H1 (cell line): ENCODE measurements around the gene ANAPC10. TPM values are rescaled to one million over a fixed set of nuclear protein-coding genes. Genes with fewer than 3 reads are reported as not detected.

Experiments used
- CTCF ChIA-PET: fragments of 300-600 bp; sonication (Branson Sonifier 250); formaldehyde crosslinking; loops from one replicate; lab custom pipeline; 2021; ENCODE audit not compliant: partially characterized antibody; lab: Charles Lee
- POLR2A ChIA-PET: fragments of 300-600 bp; sonication (Branson Sonifier 250); formaldehyde crosslinking; loops from one replicate; lab custom pipeline; 2021; ENCODE audit warnings: inconsistent platforms; ENCODE audit not compliant: partially characterized antibody; lab: Charles Lee
- DNase-seq, 2 experiments: peaks; one replicate each; pipeline versions ENCODE4 v3.0.0 to v3.0.0-alpha.2; 2010 to 2022; ENCODE audit warnings: low spot score in 2 of 2, low read depth in 1 of 2, mixed read lengths in 1 of 2
- FAIRE-seq: peaks from 2 replicates; lab custom pipeline; 2011; peaks lifted over from hg19 to GRCh38; lab: Jason Lieb, UNC
- H2AFZ ChIP-seq: 2 replicates; pipeline ENCODE4 v1.8.1; 2012; ENCODE audit warnings: low read length, inconsistent platforms
- H2AK5ac ChIP-seq: 2 replicates; pipeline ENCODE4 v1.6.1; 2013; ENCODE audit warnings: low read depth, low read length
- H2BK120ac ChIP-seq: replicated peaks from 2 replicates; pipeline ENCODE3; 2013; ENCODE audit warnings: low read depth, low read length, inconsistent platforms
- H2BK12ac ChIP-seq: 2 replicates; pipeline ENCODE4 v1.6.1; 2013; ENCODE audit warnings: low read depth, low read length
- H2BK15ac ChIP-seq: 2 replicates; pipeline ENCODE4 v1.6.1; 2013; ENCODE audit warnings: low read length
- H2BK20ac ChIP-seq: 2 replicates; pipeline ENCODE4 v1.6.1; 2013; ENCODE audit warnings: low read length
- H2BK5ac ChIP-seq: 2 replicates; pipeline ENCODE4 v1.6.1; 2013; ENCODE audit warnings: low read depth, low read length
- H3K14ac ChIP-seq: 2 replicates; pipeline ENCODE4 v1.6.1; 2013; ENCODE audit warnings: inconsistent platforms; ENCODE audit not compliant: insufficient read length
- H3K18ac ChIP-seq: 2 replicates; pipeline ENCODE4 v1.6.1; 2013; ENCODE audit warnings: low read length; ENCODE audit errors: extremely low read depth
- H3K23ac ChIP-seq: 2 replicates; pipeline ENCODE4 v1.6.1; 2013; ENCODE audit warnings: inconsistent platforms; ENCODE audit not compliant: insufficient read length
- H3K23me2 ChIP-seq: 2 replicates; pipeline ENCODE4 v1.6.1; 2013; ENCODE audit warnings: low read depth, low read length
- H3K27ac ChIP-seq: 2 replicates; pipeline ENCODE4 v1.6.1; 2011; ENCODE audit warnings: low read depth, low read length, inconsistent platforms
- H3K27me3 ChIP-seq, 4 experiments: replicated peaks in 1 of 4; 1 replicate in 1 of 4; 2 replicates in 3 of 4; pipeline versions ENCODE4 v1.6.1 to v1.8.1; 2011 to 2013; ENCODE audit warnings: low read length in 3 of 4, mild to moderate bottlenecking in 3 of 4, inconsistent platforms in 2 of 4, mixed read lengths in 2 of 4, moderate library complexity in 1 of 4; ENCODE audit not compliant: control insufficient read depth in 3 of 4, insufficient read depth in 3 of 4; ENCODE audit errors: extremely low read depth in 1 of 4
- H3K36me3 ChIP-seq, 4 experiments: 2 replicates each; pipeline versions ENCODE4 v1.6.1 to v1.8.1; 2011 to 2013; ENCODE audit warnings: mild to moderate bottlenecking in 4 of 4, low read length in 3 of 4, moderate library complexity in 2 of 4, control low read depth in 1 of 4, inconsistent platforms in 1 of 4; ENCODE audit not compliant: insufficient read depth in 4 of 4, control insufficient read depth in 2 of 4
- H3K4ac ChIP-seq: replicated peaks from 2 replicates; pipeline ENCODE3; 2013; ENCODE audit warnings: low read length, low read depth, mixed read lengths, inconsistent platforms; ENCODE audit not compliant: insufficient read length
- H3K4me1 ChIP-seq, 4 experiments: replicated peaks in 1 of 4; 1 replicate in 1 of 4; 2 replicates in 3 of 4; pipeline versions ENCODE4 v1.6.1 to v1.8.1; 2011 to 2013; ENCODE audit warnings: low read length in 3 of 4, inconsistent platforms in 2 of 4, mixed read lengths in 1 of 4; ENCODE audit not compliant: insufficient read depth in 4 of 4, control insufficient read depth in 3 of 4
- H3K4me2 ChIP-seq, 2 experiments: 2 replicates each; pipeline versions ENCODE4 v1.6.1 to v1.8.1; 2011 to 2013; ENCODE audit warnings: low read depth in 2 of 2, low read length in 2 of 2, control low read depth in 1 of 2, inconsistent platforms in 1 of 2, mild to moderate bottlenecking in 1 of 2; ENCODE audit not compliant: insufficient read depth in 1 of 2
- H3K4me3 ChIP-seq, 4 experiments: fragments of 200-600, 300-600 bp in 1 of 4; sonication (generic), shearing (Covaris generic), sonication (Bioruptor Twin) in 1 of 4; 2 replicates each; pipeline versions ENCODE4 v1.5.1 to v1.8.1; 2011 to 2016; ENCODE audit warnings: low read length in 4 of 4, low read depth in 3 of 4, control low read depth in 2 of 4, inconsistent platforms in 2 of 4, mild to moderate bottlenecking in 2 of 4, mixed read lengths in 1 of 4, moderate library complexity in 1 of 4; ENCODE audit not compliant: insufficient read depth in 2 of 4; ENCODE audit errors: extremely low read depth in 1 of 4
- H3K56ac ChIP-seq: replicated peaks from 2 replicates; pipeline ENCODE3; 2013; ENCODE audit warnings: low read depth, mild to moderate bottlenecking, mixed read lengths, low read length, inconsistent platforms; ENCODE audit not compliant: insufficient read length
- H3K79me1 ChIP-seq: 2 replicates; pipeline ENCODE4 v1.6.1; 2013; ENCODE audit warnings: low read depth, low read length, control low read depth
- H3K79me2 ChIP-seq, 2 experiments: 2 replicates each; pipeline versions ENCODE4 v1.6.1 to v1.8.1; 2012 to 2013; ENCODE audit warnings: low read length in 2 of 2, mild to moderate bottlenecking in 2 of 2, inconsistent platforms in 1 of 2; ENCODE audit not compliant: insufficient read depth in 2 of 2, control insufficient read depth in 1 of 2
- H3K9ac ChIP-seq, 4 experiments: replicated peaks in 1 of 4; 1 replicate in 1 of 4; 2 replicates in 3 of 4; pipeline versions ENCODE4 v1.6.1 to v1.8.1; 2011 to 2013; ENCODE audit warnings: low read depth in 3 of 4, low read length in 3 of 4, control low read depth in 2 of 4, mild to moderate bottlenecking in 2 of 4, moderate library complexity in 2 of 4, inconsistent platforms in 1 of 4; ENCODE audit errors: extremely low read depth in 1 of 4
- H3K9me3 ChIP-seq, 2 experiments: 2 replicates each; pipeline versions ENCODE4 v1.6.1 to v1.8.1; 2012 to 2013; ENCODE audit warnings: mild to moderate bottlenecking in 2 of 2, moderate library complexity in 2 of 2, control low read depth in 1 of 2, inconsistent platforms in 1 of 2, low read depth in 1 of 2, low read length in 1 of 2, mixed read lengths in 1 of 2; ENCODE audit not compliant: insufficient read depth in 2 of 2
- H4K20me1 ChIP-seq, 2 experiments: replicated peaks in 1 of 2; 2 replicates each; pipeline versions ENCODE3 to v1.8.1; 2011 to 2013; ENCODE audit warnings: inconsistent platforms in 2 of 2, low read length in 2 of 2, mild to moderate bottlenecking in 1 of 2; ENCODE audit not compliant: insufficient read depth in 2 of 2, control insufficient read depth in 1 of 2
- H4K5ac ChIP-seq: 2 replicates; pipeline ENCODE4 v1.6.1; 2013; ENCODE audit warnings: low read length, low read depth, mixed read lengths, inconsistent platforms; ENCODE audit not compliant: insufficient read length
- H4K8ac ChIP-seq: 2 replicates; pipeline ENCODE4 v1.8.0; 2013; ENCODE audit warnings: mild to moderate bottlenecking, moderate library complexity, low read length, inconsistent platforms; ENCODE audit not compliant: insufficient read depth; ENCODE audit errors: extremely low read depth
- H4K91ac ChIP-seq: replicated peaks from 2 replicates; pipeline ENCODE3; 2013; ENCODE audit warnings: low read length, mixed read lengths, inconsistent platforms; ENCODE audit not compliant: insufficient read length
- EGR1 ChIP-seq: IDR thresholded peaks from 2 replicates; pipeline ENCODE4 v1.6.1; 2011; ENCODE audit warnings: low read depth, low read length, borderline replicate concordance
- POU5F1 ChIP-seq: IDR thresholded peaks from 2 replicates; pipeline ENCODE4 v1.6.1; 2011; ENCODE audit warnings: low read depth, mild to moderate bottlenecking, low read length, moderate library complexity
- WGBS, 2 experiments: shearing (Covaris generic) in 1 of 2; methylation state at CpG; one replicate each; pipeline versions ENCODE4 v1.1.6 to v1.1.7; 2013 to 2015; ENCODE audit warnings: low lambda C conversion rate in 2 of 2, mixed read lengths in 2 of 2, inconsistent platforms in 1 of 2, low coverage in 1 of 2, missing lambda C conversion rate in 1 of 2; ENCODE audit not compliant: insufficient replicate concordance in 2 of 2, insufficient coverage in 1 of 2, insufficient read length in 1 of 2; ENCODE audit errors: extremely low coverage in 1 of 2, missing lambda C conversion rate in 1 of 2; 5-methylcytosine and 5-hydroxymethylcytosine counted together
- polyA plus RNA-seq, 7 experiments: library from polyadenylated mRNA; depleted of rRNA in 3 of 7; stranded (reverse) in 5 of 7; unstranded in 2 of 7; fragments of >200 nt in 5 of 7; fragments of 200-250 nt in 2 of 7; gene quantifications; 1 replicate in 5 of 7; 2 replicates in 1 of 7; 4 replicates in 1 of 7; pipeline versions ENCODE4 v1.2.1 to v1.2.3, GENCODE V29; 2011 to 2013; ENCODE audit warnings: missing spikeins in 2 of 7, mixed read lengths in 2 of 7
- total RNA-seq: library from RNA; stranded (reverse); fragmentation: NEBNext Ultra II Directional; extraction: Animal tissue kit (Norgen Biotek cat#: 25700); gene quantifications from 2 replicates; pipeline ENCODE4 v1.2.1, GENCODE V29; 2021

Gene ANAPC10
- total and polyA plus RNA-seq, 2 of the 8 experiments (the other 6 are each of a cell fraction or from before 2014, with no cell fraction given) = 17.6 to 23.3 TPM

DNA sequence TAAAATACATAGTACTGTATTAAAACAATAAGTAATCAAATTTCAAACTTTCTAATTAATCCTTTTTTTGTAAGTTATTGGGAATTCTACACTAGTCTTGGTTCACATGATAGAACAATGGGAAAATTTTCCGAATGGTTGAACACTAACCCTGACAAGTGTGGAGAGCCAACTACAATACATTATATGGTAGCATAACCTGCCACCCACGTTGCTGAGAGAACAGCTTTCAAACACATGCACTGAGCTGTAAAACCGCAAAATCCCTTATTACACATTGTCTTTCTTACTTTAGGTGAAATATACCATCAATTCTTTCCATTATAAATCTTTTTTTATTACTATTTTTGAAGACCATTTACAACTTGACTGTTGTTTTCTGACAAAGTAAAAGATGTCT, 54.7 kb downstream of the ANAPC10 start:
- no peak overlapping the region for H3K9ac ChIP-seq
- H3K23ac ChIP-seq = no peak overlapping the region

More for the DNA sequence above, 54.7 kb downstream of the ANAPC10 start:
- Histone ChIP-seq H3K14ac (no peak overlapping the region), H2AK5ac (no peak overlapping the region), H4K91ac (no peak overlapping the region), H3K56ac (no peak overlapping the region), H2BK120ac (no peak overlapping the region), H3K4me3 (no peak overlapping the region), H2BK20ac (no peak overlapping the region), H3K23me2 (no peaks in the 10 kb centered on the region), H3K9me3 (no peaks in the 10 kb centered on the region), H3K18ac (no peak overlapping the region), H4K8ac (no peak overlapping the region), H2BK5ac (no peak overlapping the region), H3K79me1 (no peaks in the 10 kb centered on the region), H4K5ac (no peak overlapping the region), H4K20me1 (peaks cover 0 to 1% of the 10 kb centered on the region in 2 experiments), H2BK15ac (no peak overlapping the region), H2AFZ (no peak overlapping the region), H3K4ac (no peak overlapping the region), H3K4me1 (no peaks in the 10 kb centered on the region), H3K79me2 (0 out of 4 replicates have a peak, but pooled peaks cover 0 to 3% of the 10 kb centered on the region in 2 experiments), H2BK12ac (no peak overlapping the region), H3K4me2 (no peak overlapping the region), H3K27me3 (no peaks in the 10 kb centered on the region), H3K36me3 (no peaks in the 10 kb centered on the region), H3K27ac (no peak overlapping the region)
- CTCF ChIA-PET = no interaction called here
- DNase-seq (no peak), FAIRE-seq (no peak)
- WGBS, 2 experiments = 92% methylated on average over 3 of the region's 3 CpGs; no CpG with 5 or more reads in 1 of the 2 experiments
- TF ChIP-seq POU5F1 (no peak), EGR1 (no peak)
- POLR2A ChIA-PET = no interaction called here
